ENCODE data around the gene RBBP8NL.

DNA sequence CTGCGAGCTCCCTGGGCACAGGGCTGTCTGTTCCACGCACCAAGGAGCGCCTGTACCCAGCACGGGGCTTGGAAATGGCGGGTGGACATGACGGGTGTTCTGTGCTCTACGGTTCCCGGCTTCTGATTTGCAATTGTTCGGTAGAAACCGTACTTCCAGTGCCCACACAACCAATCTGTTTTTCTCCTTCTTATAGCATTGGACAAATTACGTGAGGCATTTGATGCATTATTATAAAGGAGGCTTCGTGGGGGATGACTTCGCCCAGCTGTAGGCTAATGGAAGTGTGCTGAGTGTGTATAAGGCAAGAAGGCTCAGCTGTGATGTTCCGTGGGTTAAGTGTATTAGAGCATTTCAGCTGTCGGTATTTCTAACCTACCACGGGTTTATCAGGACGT is 50.3 kb downstream of the RBBP8NL start:
- TF ChIP-seq, protein P1, sequence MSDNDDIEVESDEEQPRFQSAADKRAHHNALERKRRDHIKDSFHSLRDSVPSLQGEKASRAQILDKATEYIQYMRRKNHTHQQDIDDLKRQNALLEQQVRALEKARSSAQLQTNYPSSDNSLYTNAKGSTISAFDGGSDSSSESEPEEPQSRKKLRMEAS (IDR thresholded peaks at IDR 0.05), result no peak
- TF ChIP-seq TAF1 (IDR thresholded peaks at IDR 0.05; ENCODE audit: low read depth), result no peak

Data from Ishikawa (cell line).